ENCODE data around the gene FARP1.

The FARP1 gene

GRCh38 chr13:98427331-98427995 is 284.6 kb downstream of the FARP1 start:
- DNase-seq (ENCODE audit: low read depth in 2 of 2) = no peak

GRCh38 chr13:98428256-98428966 is 285.5 kb downstream of the FARP1 start:
- DNase-seq (ENCODE audit: low read depth in 2 of 2) = no peak

GRCh38 chr13:98429081-98429480 is 286.2 kb downstream of the FARP1 start:
- no peak for DNase-seq (ENCODE audit: low read depth in 2 of 2)

- no peak for DNase-seq (ENCODE audit: low read depth in 2 of 2)
Observed at GRCh38 chr13:98429531-98429930, 286.6 kb downstream of the FARP1 start.

- no peak for DNase-seq (ENCODE audit: low read depth in 2 of 2)
Observed at GRCh38 chr13:98429977-98430736, 287.3 kb downstream of the FARP1 start.

GRCh38 chr13:98432638-98433037 is 289.7 kb downstream of the FARP1 start:
- DNase-seq (ENCODE audit: low read depth in 2 of 2) = no peak

- DNase-seq (ENCODE audit: low read depth in 2 of 2) = no peak
Observed at GRCh38 chr13:98433654-98434053, 290.8 kb downstream of the FARP1 start.

GRCh38 chr13:98434060-98434459 is 291.2 kb downstream of the FARP1 start:
- DNase-seq (ENCODE audit: low read depth in 2 of 2) = no peak

- DNase-seq (ENCODE audit: low read depth in 2 of 2) = no peak
Observed at GRCh38 chr13:98435376-98435775, 292.5 kb downstream of the FARP1 start.

GRCh38 chr13:98436233-98436910 is 293.5 kb downstream of the FARP1 start:
- DNase-seq (ENCODE audit: low read depth in 2 of 2) = no peak

- no peak for DNase-seq (ENCODE audit: low read depth in 2 of 2)
Observed at GRCh38 chr13:98438246-98439125, 295.6 kb downstream of the FARP1 start.

- DNase-seq (ENCODE audit: low read depth in 2 of 2) = no peak
Observed at GRCh38 chr13:98439126-98439828, 296.4 kb downstream of the FARP1 start.

- DNase-seq (ENCODE audit: low read depth in 2 of 2) = no peak
Observed at GRCh38 chr13:98439896-98440295, 297.0 kb downstream of the FARP1 start.

GRCh38 chr13:98440390-98441055 is 297.6 kb downstream of the FARP1 start:
- no peak for DNase-seq (ENCODE audit: low read depth in 2 of 2)

GRCh38 chr13:98441056-98441676 is 298.3 kb downstream of the FARP1 start:
- DNase-seq (ENCODE audit: low read depth in 2 of 2) = no peak

- no peak for DNase-seq (ENCODE audit: low read depth in 2 of 2)
Observed at GRCh38 chr13:98442391-98443230, 299.7 kb downstream of the FARP1 start.

- no peak for DNase-seq (ENCODE audit: low read depth in 2 of 2)
Observed at GRCh38 chr13:98443329-98443728, 300.4 kb downstream of the FARP1 start.

GRCh38 chr13:98443800-98444325 is 301.0 kb downstream of the FARP1 start:
- DNase-seq (ENCODE audit: low read depth in 2 of 2) = no peak
